Measurements from ENCODE around the gene CPNE9.
"Not testable (repeated sequence)": the region's sequence is repeated elsewhere in the genome, so short reads cannot be mapped to it uniquely, and the experiment has no call there.

Gene CPNE9

DNA sequence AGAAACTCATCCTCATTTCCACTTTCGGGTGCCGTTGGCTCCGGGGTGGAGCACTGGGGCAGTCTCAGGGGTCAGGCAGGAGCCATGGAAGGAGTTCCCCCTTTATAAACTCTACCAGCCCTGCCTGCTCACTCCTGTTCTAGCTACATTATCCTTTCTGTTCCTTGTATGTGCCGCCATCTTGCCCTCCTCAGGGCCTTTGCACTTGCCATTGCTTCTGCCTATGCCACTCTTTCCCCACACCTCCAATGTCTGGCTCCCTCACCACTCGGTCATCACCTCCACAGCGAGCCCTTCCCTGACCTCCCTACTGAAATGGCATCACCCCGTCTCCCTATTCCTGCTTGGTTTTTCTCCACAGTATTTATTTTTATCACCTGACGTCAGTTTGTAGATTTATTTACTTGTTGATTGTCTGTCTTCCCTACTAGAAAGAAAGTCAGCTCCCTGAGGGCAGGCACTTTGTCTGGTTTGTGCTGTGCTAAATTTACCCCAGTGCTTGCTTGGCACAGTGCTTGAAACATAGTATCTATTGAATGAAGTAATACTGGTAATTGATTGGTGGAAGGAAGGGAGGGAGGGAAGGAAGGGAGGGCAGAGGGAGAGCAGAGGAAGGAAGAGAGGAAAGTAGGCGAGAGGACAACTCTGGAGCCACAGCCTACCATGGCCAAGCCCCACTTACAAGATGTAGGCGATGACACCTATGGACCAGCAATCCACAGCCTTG is 57.3 kb downstream of the CPNE9 start:
- no peak overlapping the region for H3K4me3 ChIP-seq (ENCODE audit: low read depth, low read length)
- no peaks in the 10 kb centered on the region for H3K27me3 ChIP-seq (ENCODE audit: control insufficient read depth, insufficient read depth, low read length)
- H3K4me1 ChIP-seq (ENCODE audit: control insufficient read depth, insufficient read depth, low read length) = peaks cover under 1% of the 10 kb centered on the region
- no peaks in the 10 kb centered on the region for H3K9me3 ChIP-seq (ENCODE audit: control insufficient read depth, insufficient read depth, low read length)
- H3K9ac ChIP-seq (ENCODE audit: low read depth, low read length) = no peak overlapping the region
- H3K36me3 ChIP-seq (ENCODE audit: control insufficient read depth, insufficient read depth, low read length) = peaks cover 19% of the 10 kb centered on the region

GRCh38 chr3:9761919-9762318 is 58.3 kb downstream of the CPNE9 start:
- Histone ChIP-seq H3K36me3 (ENCODE audit: control insufficient read depth, insufficient read depth, low read length) (peaks cover 13% of the 10 kb centered on the region), H3K4me1 (ENCODE audit: control insufficient read depth, insufficient read depth, low read length) (peaks cover 2% of the 10 kb centered on the region), H3K4me3 (ENCODE audit: low read depth, low read length) (no peak overlapping the region), H3K27me3 (ENCODE audit: control insufficient read depth, insufficient read depth, low read length) (no peaks in the 10 kb centered on the region), H3K9ac (ENCODE audit: low read depth, low read length) (no peak overlapping the region), H3K9me3 (ENCODE audit: control insufficient read depth, insufficient read depth, low read length) (no peaks in the 10 kb centered on the region)

GRCh38 chr3:9762871-9763270 is 59.2 kb downstream of the CPNE9 start:
- Histone ChIP-seq H3K4me1 (ENCODE audit: control insufficient read depth, insufficient read depth, low read length) (peaks cover 2% of the 10 kb centered on the region), H3K9ac (ENCODE audit: low read depth, low read length) (no peak overlapping the region), H3K27me3 (ENCODE audit: control insufficient read depth, insufficient read depth, low read length) (no peaks in the 10 kb centered on the region), H3K9me3 (ENCODE audit: control insufficient read depth, insufficient read depth, low read length) (no peaks in the 10 kb centered on the region), H3K36me3 (ENCODE audit: control insufficient read depth, insufficient read depth, low read length) (peaks cover 6% of the 10 kb centered on the region), H3K4me3 (ENCODE audit: low read depth, low read length) (no peak overlapping the region)

DNA sequence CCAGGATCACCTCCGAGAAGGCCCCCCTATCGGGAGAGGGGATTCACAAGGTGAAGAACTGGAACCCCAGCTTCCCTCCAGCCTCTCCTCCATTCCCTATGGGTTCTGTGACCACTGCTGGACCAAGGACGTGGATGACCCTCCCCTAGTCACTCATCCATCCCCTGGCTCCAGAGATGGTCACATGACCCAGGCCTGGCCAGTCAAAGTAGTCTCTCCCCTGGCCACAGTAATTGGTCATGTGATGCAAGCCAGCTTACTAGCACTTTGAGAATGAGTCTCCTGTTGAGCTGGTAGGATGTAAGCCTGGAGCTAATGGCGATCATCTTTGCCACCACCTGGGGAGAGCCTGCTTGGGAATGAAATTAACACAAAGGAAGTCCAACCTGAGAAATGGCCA is 62.2 kb downstream of the CPNE9 start:
- Histone ChIP-seq H3K9me3 (ENCODE audit: control insufficient read depth, insufficient read depth, low read length) (no peaks in the 10 kb centered on the region), H3K4me3 (ENCODE audit: low read depth, low read length) (no peak overlapping the region), H3K27me3 (ENCODE audit: control insufficient read depth, insufficient read depth, low read length) (peaks cover 11% of the 10 kb centered on the region), H3K9ac (ENCODE audit: low read depth, low read length) (no peak overlapping the region), H3K4me1 (ENCODE audit: control insufficient read depth, insufficient read depth, low read length) (peaks cover 5% of the 10 kb centered on the region), H3K36me3 (ENCODE audit: control insufficient read depth, insufficient read depth, low read length) (no peaks in the 10 kb centered on the region)

GRCh38 chr3:9767418-9767817 is 63.8 kb downstream of the CPNE9 start:
- H3K27me3 ChIP-seq (ENCODE audit: control insufficient read depth, insufficient read depth, low read length) = peaks cover 17% of the 10 kb centered on the region

GRCh38 chr3:9768141-9768775 is 64.6 kb downstream of the CPNE9 start:
- H3K9ac ChIP-seq (ENCODE audit: low read depth, low read length) = no peak overlapping the region
- H3K27me3 ChIP-seq (ENCODE audit: control insufficient read depth, insufficient read depth, low read length) = peaks cover 17% of the 10 kb centered on the region
- H3K4me1 ChIP-seq (ENCODE audit: control insufficient read depth, insufficient read depth, low read length) = peaks cover 5% of the 10 kb centered on the region
- no peaks in the 10 kb centered on the region for H3K36me3 ChIP-seq (ENCODE audit: control insufficient read depth, insufficient read depth, low read length)
- no peak overlapping the region for H3K4me3 ChIP-seq (ENCODE audit: low read depth, low read length)
- no peaks in the 10 kb centered on the region for H3K9me3 ChIP-seq (ENCODE audit: control insufficient read depth, insufficient read depth, low read length)

More at GRCh38 chr3:9767418-9767817, 63.8 kb downstream of the CPNE9 start:
- Histone ChIP-seq H3K36me3 (ENCODE audit: control insufficient read depth, insufficient read depth, low read length) (no peaks in the 10 kb centered on the region), H3K4me3 (ENCODE audit: low read depth, low read length) (no peak overlapping the region), H3K9ac (ENCODE audit: low read depth, low read length) (no peak overlapping the region), H3K9me3 (ENCODE audit: control insufficient read depth, insufficient read depth, low read length) (no peaks in the 10 kb centered on the region), H3K4me1 (ENCODE audit: control insufficient read depth, insufficient read depth, low read length) (peaks cover 5% of the 10 kb centered on the region)

DNA sequence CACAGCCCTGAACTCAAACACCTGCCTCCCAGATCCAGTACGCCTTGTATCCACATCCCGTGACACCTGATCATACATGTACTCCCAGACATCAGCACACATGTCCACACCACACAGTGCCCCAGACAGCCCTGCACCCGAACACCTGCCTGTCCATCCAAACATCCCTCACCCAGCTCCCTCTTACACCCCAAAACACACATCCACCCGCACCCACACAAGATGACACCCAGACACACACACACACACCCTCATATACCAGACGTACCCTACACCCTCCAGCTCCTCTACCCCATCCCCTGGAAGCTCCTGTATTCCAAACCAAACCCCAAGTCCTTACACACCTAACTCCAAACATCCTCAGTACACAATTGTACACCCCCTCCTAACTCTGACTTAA is 65.4 kb downstream of the CPNE9 start:
- Histone ChIP-seq H3K4me1 (ENCODE audit: control insufficient read depth, insufficient read depth, low read length) (peaks cover 5% of the 10 kb centered on the region), H3K9me3 (ENCODE audit: control insufficient read depth, insufficient read depth, low read length) (no peaks in the 10 kb centered on the region), H3K27me3 (ENCODE audit: control insufficient read depth, insufficient read depth, low read length) (peaks cover 17% of the 10 kb centered on the region), H3K9ac (ENCODE audit: low read depth, low read length) (no peak overlapping the region), H3K36me3 (ENCODE audit: control insufficient read depth, insufficient read depth, low read length) (no peaks in the 10 kb centered on the region), H3K4me3 (ENCODE audit: low read depth, low read length) (peak overlapping the region; percentile 77)

GRCh38 chr3:9769426-9770275 is 66.0 kb downstream of the CPNE9 start, which contains the start of gene CAMK1:
CAMK1 (minus strand) TSS chr3:9769947; CDS start chr3:9767749, 2,198 bp downstream.
- H3K4me3 ChIP-seq (ENCODE audit: low read depth, low read length) = peak within 1 kb of the TSS; percentile 77
- H3K9me3 ChIP-seq (ENCODE audit: control insufficient read depth, insufficient read depth, low read length) = no peaks in the 10 kb centered on the region
- H3K9ac ChIP-seq (ENCODE audit: low read depth, low read length) = peak within 1 kb of the TSS; percentile 47
- H3K4me1 ChIP-seq (ENCODE audit: control insufficient read depth, insufficient read depth, low read length) = peaks cover 5% of the 10 kb centered on the region
- no peaks in the 10 kb centered on the region for H3K36me3 ChIP-seq (ENCODE audit: control insufficient read depth, insufficient read depth, low read length)
- peaks cover 17% of the 10 kb centered on the region for H3K27me3 ChIP-seq (ENCODE audit: control insufficient read depth, insufficient read depth, low read length)

- Histone ChIP-seq H3K9ac (ENCODE audit: low read depth, low read length) (peak overlapping the region; percentile 47), H3K36me3 (ENCODE audit: control insufficient read depth, insufficient read depth, low read length) (no peaks in the 10 kb centered on the region), H3K4me1 (ENCODE audit: control insufficient read depth, insufficient read depth, low read length) (peaks cover 5% of the 10 kb centered on the region), H3K9me3 (ENCODE audit: control insufficient read depth, insufficient read depth, low read length) (no peaks in the 10 kb centered on the region), H3K4me3 (ENCODE audit: low read depth, low read length) (peak overlapping the region; percentile 77), H3K27me3 (ENCODE audit: control insufficient read depth, insufficient read depth, low read length) (peaks cover 17% of the 10 kb centered on the region)
Observed at GRCh38 chr3:9770276-9770812, 66.7 kb downstream of the CPNE9 start.

DNA sequence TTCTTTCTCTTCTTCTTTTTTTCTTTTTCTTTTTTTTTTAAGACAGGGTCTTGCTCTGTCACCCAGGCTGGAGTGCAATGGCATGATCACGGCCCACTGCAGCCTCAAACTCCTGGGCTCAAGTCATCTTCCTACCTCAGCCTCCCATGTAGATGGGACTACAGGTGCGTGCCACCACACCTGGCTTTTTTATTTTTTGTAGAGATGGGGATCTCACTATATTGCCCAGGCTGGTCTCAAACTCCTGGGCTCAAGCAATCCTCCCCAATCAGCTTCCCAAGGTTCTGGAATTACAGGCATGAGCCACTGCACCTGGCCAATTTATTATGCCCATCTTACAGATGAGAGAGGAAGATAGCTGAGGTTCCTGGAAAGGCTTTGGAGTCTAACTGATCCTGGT is 67.4 kb downstream of the CPNE9 start:
- H3K9ac ChIP-seq (ENCODE audit: low read depth, low read length); H3K9me3 ChIP-seq (ENCODE audit: control insufficient read depth, insufficient read depth, low read length); H3K4me1 ChIP-seq (ENCODE audit: control insufficient read depth, insufficient read depth, low read length); H3K36me3 ChIP-seq (ENCODE audit: control insufficient read depth, insufficient read depth, low read length): not testable (repeated sequence)
- Histone ChIP-seq H3K27me3 (ENCODE audit: control insufficient read depth, insufficient read depth, low read length) (peaks cover 17% of the 10 kb centered on the region), H3K4me3 (ENCODE audit: low read depth, low read length) (peak overlapping the region; percentile 77)

- H3K9me3 ChIP-seq (ENCODE audit: control insufficient read depth, insufficient read depth, low read length) = no peaks in the 10 kb centered on the region
- H3K27me3 ChIP-seq (ENCODE audit: control insufficient read depth, insufficient read depth, low read length) = no peaks in the 10 kb centered on the region
- H3K4me3 ChIP-seq (ENCODE audit: low read depth, low read length) = no peak overlapping the region
- H3K9ac ChIP-seq (ENCODE audit: low read depth, low read length) = no peak overlapping the region
- H3K4me1 ChIP-seq (ENCODE audit: control insufficient read depth, insufficient read depth, low read length) = no peaks in the 10 kb centered on the region
- H3K36me3 ChIP-seq (ENCODE audit: control insufficient read depth, insufficient read depth, low read length) = peaks cover 3% of the 10 kb centered on the region
Observed at GRCh38 chr3:9776896-9777693, 73.5 kb downstream of the CPNE9 start.
